K562 (cell line): ENCODE results near the gene DCTN5. TPM values are rescaled to one million over a fixed set of nuclear protein-coding genes. Genes with fewer than 3 reads are reported as not detected.

Experiments used
- DMBX1 ChIP-seq: fragments of 250-450 bp; sonication (Bioruptor Pico); IDR thresholded peaks from 2 replicates; pipeline ENCODE4 v1.8.0; 2022; ENCODE audit warnings: inconsistent platforms, mild to moderate bottlenecking, moderate library complexity, borderline replicate concordance
- FOXA1 ChIP-seq: fragments of 450-650 bp; IDR thresholded peaks from 2 replicates; pipeline ENCODE4 v1.6.1; 2016; ENCODE audit warnings: mild to moderate bottlenecking, borderline replicate concordance
- HMGN3 ChIP-seq: IDR thresholded peaks from 2 replicates; pipeline ENCODE4 v1.6.1; 2011; ENCODE audit warnings: borderline replicate concordance, low read depth, mild to moderate bottlenecking, mixed read lengths, low read length; ENCODE audit not compliant: insufficient read length; ENCODE audit errors: extremely low read depth
- NELFE ChIP-seq: IDR thresholded peaks from 2 replicates; pipeline ENCODE4 v1.6.1; 2011; ENCODE audit warnings: mild to moderate bottlenecking; ENCODE audit not compliant: insufficient read depth, insufficient read length
- PYGO2 ChIP-seq: fragments of 450-650 bp; IDR thresholded peaks from 2 replicates; pipeline ENCODE4 v1.6.1; 2016; ENCODE audit warnings: mild to moderate bottlenecking, missing genetic modification characterization, moderate library complexity, missing compliant biosample characterization
- SP2 ChIP-seq: IDR thresholded peaks from 2 replicates; pipeline ENCODE4 v1.6.1; 2011; ENCODE audit warnings: mild to moderate bottlenecking, low read depth, low read length, moderate library complexity; ENCODE audit not compliant: poor library complexity, severe bottlenecking; ENCODE audit errors: extremely low read depth
- WHSC1 ChIP-seq: IDR thresholded peaks from one replicate; pipeline ENCODE4 v1.6.1; 2012; ENCODE audit warnings: low read length, control low read depth, inconsistent platforms
- ZC3H4 ChIP-seq: sonication (generic); formaldehyde crosslinking; IDR thresholded peaks from 2 replicates; pipeline ENCODE4 v1.9.0; 2021; ENCODE audit warnings: missing genetic modification reagents, borderline replicate concordance
- ZNF212 ChIP-seq: fragments of 450-650 bp; formaldehyde crosslinking; IDR thresholded peaks from 2 replicates; pipeline ENCODE4 v1.4.0; 2020; ENCODE audit warnings: mild to moderate bottlenecking
- ZNF224 ChIP-seq: sonication (generic); formaldehyde crosslinking; IDR thresholded peaks from 2 replicates; pipeline ENCODE4 v1.8.0; 2022; ENCODE audit warnings: mild to moderate bottlenecking, missing genetic modification reagents
- ZNF232 ChIP-seq: sonication (generic); formaldehyde crosslinking; IDR thresholded peaks from 2 replicates; pipeline ENCODE4 v1.8.0; 2022; ENCODE audit warnings: mild to moderate bottlenecking, missing genetic modification reagents
- ZNF324 ChIP-seq: fragments of 250-450 bp; sonication (Bioruptor Pico); IDR thresholded peaks from 2 replicates; pipeline ENCODE4 v1.4.0; 2020; ENCODE audit warnings: mild to moderate bottlenecking
- ZNF75A ChIP-seq: fragments of 450-650 bp; formaldehyde crosslinking; IDR thresholded peaks from 2 replicates; pipeline ENCODE4 v1.4.0; 2020; ENCODE audit warnings: mild to moderate bottlenecking
- polyA plus RNA-seq, 8 experiments: library from polyadenylated mRNA; depleted of rRNA in 4 of 8; stranded (reverse) in 5 of 8; unstranded in 3 of 8; fragments of >200 nt; fragmentation: Nextera tagmentation in 2 of 8; fragmentation: Illumina TruSeq in 1 of 8; extraction: Ambion mirVana in 2 of 8; extraction: Trizol in 1 of 8; gene quantifications; 2 replicates each; pipeline versions ENCODE4 v1.2.1 to v1.2.3, GENCODE V29; 2011 to 2014; ENCODE audit warnings: inconsistent platforms in 1 of 8, missing spikeins in 1 of 8
- total RNA-seq, 7 experiments: library from RNA; depleted of rRNA in 6 of 7; stranded (reverse); fragments of >200 nt in 6 of 7; fragmentation: Illumina TruSeq in 2 of 7; extraction: Trizol in 2 of 7; gene quantifications; 2 replicates each; pipeline versions ENCODE4 v1.2.1 to v1.2.3, GENCODE V29; 2011 to 2021; ENCODE audit warnings: low replicate concordance in 1 of 7
- TF ChIP-seq, protein P1 (sequence below), 2 experiments: IDR thresholded peaks in 1 of 2; conservative IDR thresholded peaks in 1 of 2; 2 replicates each; pipeline ENCODE4 v1.6.1; 2016; ENCODE audit warnings: low read depth in 2 of 2, mild to moderate bottlenecking in 1 of 2, missing compliant biosample characterization in 1 of 2, missing genetic modification characterization in 1 of 2, moderate library complexity in 1 of 2
- TF ChIP-seq, protein P2 (sequence below): sonication (generic); formaldehyde crosslinking; IDR thresholded peaks from 2 replicates; pipeline ENCODE4 v1.8.0; 2023; ENCODE audit warnings: mild to moderate bottlenecking, missing genetic modification reagents
- TF ChIP-seq, protein P3 (sequence below): fragments of 450-650 bp; IDR thresholded peaks from 2 replicates; pipeline ENCODE4 v1.6.1; 2016; ENCODE audit warnings: missing biosample characterization, missing genetic modification characterization
- TF ChIP-seq, protein P4 (sequence below): fragments of 450-650 bp; conservative IDR thresholded peaks from 2 replicates; pipeline ENCODE4 v1.6.1; 2016; ENCODE audit warnings: missing genetic modification characterization, low read depth, mild to moderate bottlenecking, missing compliant biosample characterization, moderate library complexity

The DCTN5 gene
- total and polyA plus RNA-seq, 9 of the 15 experiments (the other 6 are each of a cell fraction or from before 2014, with no cell fraction given) = 35.8 to 149 (median 75.9) TPM

DNA sequence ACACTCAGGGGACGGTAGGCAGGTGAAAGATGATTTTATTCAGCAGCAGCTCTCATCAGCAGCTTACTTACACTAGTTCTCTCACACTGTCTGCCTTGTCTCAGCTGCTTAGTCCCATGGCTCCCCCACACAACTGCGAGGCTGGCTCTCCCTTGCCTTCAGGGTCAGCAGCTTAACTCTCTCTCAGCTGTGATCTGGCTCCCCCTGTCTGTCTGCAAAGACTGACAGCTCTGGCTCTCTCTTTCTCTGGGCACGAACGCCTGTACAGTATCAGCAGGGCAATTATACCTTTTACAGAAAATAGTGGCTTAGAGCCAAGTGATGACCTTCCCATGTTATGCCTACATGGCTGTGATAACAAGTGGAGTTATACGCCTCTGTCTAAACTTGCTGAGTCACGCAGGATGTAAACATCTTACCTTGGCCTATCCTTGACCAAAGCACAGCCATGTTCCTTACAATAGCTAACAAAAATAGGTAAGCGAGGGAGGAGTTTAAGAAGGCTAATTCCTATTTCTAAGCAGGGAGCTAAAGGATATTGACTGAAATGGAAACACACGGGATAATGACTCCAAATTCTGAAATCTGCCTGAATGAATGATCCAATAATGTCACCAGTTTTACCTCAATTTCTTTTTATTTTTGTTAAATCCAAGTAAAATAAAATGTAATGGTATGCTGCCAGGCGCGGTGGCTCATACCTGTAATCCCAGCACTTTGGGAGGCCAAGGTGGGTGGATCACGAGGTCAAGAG is 44.1 kb upstream of the DCTN5 start (continued):
- TF ChIP-seq, protein P1, sequence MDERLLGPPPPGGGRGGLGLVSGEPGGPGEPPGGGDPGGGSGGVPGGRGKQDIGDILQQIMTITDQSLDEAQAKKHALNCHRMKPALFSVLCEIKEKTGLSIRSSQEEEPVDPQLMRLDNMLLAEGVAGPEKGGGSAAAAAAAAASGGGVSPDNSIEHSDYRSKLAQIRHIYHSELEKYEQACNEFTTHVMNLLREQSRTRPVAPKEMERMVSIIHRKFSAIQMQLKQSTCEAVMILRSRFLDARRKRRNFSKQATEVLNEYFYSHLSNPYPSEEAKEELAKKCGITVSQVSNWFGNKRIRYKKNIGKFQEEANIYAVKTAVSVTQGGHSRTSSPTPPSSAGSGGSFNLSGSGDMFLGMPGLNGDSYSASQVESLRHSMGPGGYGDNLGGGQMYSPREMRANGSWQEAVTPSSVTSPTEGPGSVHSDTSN (CRISPR knock-in tag; IDR thresholded peaks at IDR 0.05; ENCODE audit: low read depth) = 0 out of 2 replicates have a peak, but pooled peaks have one; percentile 41
- TF ChIP-seq, protein P1 (tag; conservative IDR thresholded peaks at IDR 0.05; ENCODE audit: low read depth) = peak; percentile 92
- TF ChIP-seq ZNF75A (CRISPR knock-in tag) (peak; percentile 91), NELFE (no peak), ZNF212 (CRISPR knock-in tag) (peak; percentile 97), ZC3H4 (CRISPR knock-in tag) (no peak), HMGN3 (no peak), WHSC1 (no peak), ZNF224 (no peak), PYGO2 (peak; percentile 100), ZNF324 (peak; percentile 91), FOXA1 (no peak), DMBX1 (CRISPR knock-in tag) (peak; percentile 100), SP2 (no peak), ZNF232 (CRISPR knock-in tag) (no peak)
- TF ChIP-seq, protein P2, sequence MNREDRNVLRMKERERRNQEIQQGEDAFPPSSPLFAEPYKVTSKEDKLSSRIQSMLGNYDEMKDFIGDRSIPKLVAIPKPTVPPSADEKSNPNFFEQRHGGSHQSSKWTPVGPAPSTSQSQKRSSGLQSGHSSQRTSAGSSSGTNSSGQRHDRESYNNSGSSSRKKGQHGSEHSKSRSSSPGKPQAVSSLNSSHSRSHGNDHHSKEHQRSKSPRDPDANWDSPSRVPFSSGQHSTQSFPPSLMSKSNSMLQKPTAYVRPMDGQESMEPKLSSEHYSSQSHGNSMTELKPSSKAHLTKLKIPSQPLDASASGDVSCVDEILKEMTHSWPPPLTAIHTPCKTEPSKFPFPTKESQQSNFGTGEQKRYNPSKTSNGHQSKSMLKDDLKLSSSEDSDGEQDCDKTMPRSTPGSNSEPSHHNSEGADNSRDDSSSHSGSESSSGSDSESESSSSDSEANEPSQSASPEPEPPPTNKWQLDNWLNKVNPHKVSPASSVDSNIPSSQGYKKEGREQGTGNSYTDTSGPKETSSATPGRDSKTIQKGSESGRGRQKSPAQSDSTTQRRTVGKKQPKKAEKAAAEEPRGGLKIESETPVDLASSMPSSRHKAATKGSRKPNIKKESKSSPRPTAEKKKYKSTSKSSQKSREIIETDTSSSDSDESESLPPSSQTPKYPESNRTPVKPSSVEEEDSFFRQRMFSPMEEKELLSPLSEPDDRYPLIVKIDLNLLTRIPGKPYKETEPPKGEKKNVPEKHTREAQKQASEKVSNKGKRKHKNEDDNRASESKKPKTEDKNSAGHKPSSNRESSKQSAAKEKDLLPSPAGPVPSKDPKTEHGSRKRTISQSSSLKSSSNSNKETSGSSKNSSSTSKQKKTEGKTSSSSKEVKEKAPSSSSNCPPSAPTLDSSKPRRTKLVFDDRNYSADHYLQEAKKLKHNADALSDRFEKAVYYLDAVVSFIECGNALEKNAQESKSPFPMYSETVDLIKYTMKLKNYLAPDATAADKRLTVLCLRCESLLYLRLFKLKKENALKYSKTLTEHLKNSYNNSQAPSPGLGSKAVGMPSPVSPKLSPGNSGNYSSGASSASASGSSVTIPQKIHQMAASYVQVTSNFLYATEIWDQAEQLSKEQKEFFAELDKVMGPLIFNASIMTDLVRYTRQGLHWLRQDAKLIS (CRISPR knock-in tag) = peak; percentile 73; the same call in 1 of the 2 replicates
- TF ChIP-seq, protein P3, sequence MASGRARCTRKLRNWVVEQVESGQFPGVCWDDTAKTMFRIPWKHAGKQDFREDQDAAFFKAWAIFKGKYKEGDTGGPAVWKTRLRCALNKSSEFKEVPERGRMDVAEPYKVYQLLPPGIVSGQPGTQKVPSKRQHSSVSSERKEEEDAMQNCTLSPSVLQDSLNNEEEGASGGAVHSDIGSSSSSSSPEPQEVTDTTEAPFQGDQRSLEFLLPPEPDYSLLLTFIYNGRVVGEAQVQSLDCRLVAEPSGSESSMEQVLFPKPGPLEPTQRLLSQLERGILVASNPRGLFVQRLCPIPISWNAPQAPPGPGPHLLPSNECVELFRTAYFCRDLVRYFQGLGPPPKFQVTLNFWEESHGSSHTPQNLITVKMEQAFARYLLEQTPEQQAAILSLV (tag) = peak; percentile 100
- TF ChIP-seq, protein P4, sequence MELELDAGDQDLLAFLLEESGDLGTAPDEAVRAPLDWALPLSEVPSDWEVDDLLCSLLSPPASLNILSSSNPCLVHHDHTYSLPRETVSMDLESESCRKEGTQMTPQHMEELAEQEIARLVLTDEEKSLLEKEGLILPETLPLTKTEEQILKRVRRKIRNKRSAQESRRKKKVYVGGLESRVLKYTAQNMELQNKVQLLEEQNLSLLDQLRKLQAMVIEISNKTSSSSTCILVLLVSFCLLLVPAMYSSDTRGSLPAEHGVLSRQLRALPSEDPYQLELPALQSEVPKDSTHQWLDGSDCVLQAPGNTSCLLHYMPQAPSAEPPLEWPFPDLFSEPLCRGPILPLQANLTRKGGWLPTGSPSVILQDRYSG (tag) = peak; percentile 100
